ENCODE measurements around the gene SIDT2.

Gene SIDT2

GRCh38 chr11:117222991-117223740 lies 44.6 kb downstream of the SIDT2 start:
- DNase-seq (ENCODE audit: low read depth) = no peak

- no peak for DNase-seq (ENCODE audit: low read depth)
Observed at GRCh38 chr11:117223741-117224689, 45.5 kb downstream of the SIDT2 start.

- DNase-seq (ENCODE audit: low read depth) = no peak
Observed at GRCh38 chr11:117225553-117226170, 47.1 kb downstream of the SIDT2 start.

- DNase-seq (ENCODE audit: low read depth) = no peak
Observed at GRCh38 chr11:117226388-117227385, 48.1 kb downstream of the SIDT2 start.

GRCh38 chr11:117228091-117228490 lies 49.5 kb downstream of the SIDT2 start:
- no peak for DNase-seq (ENCODE audit: low read depth)

- DNase-seq (ENCODE audit: low read depth) = no peak
Observed at GRCh38 chr11:117229411-117229810, 50.9 kb downstream of the SIDT2 start.

- DNase-seq (ENCODE audit: low read depth) = no peak
Observed at GRCh38 chr11:117229931-117230285, 51.4 kb downstream of the SIDT2 start.

GRCh38 chr11:117230286-117230961 lies 51.9 kb downstream of the SIDT2 start:
- DNase-seq (ENCODE audit: low read depth) = peak; percentile 12

- DNase-seq (ENCODE audit: low read depth) = no peak
Observed at GRCh38 chr11:117230999-117231841, 52.7 kb downstream of the SIDT2 start.

GRCh38 chr11:117231842-117232091 lies 53.2 kb downstream of the SIDT2 start, which contains the start of gene PCSK7:
Gene PCSK7, minus strand, starts transcription at chr11:117232073. Its CDS starts 2,229 bp downstream, at chr11:117229844.
- no peak for DNase-seq (ENCODE audit: low read depth)

GRCh38 chr11:117232092-117232878 lies 53.7 kb downstream of the SIDT2 start, which contains the start of gene RNF214:
Gene RNF214, plus strand, starts transcription at chr11:117232671. Its CDS starts 1,602 bp downstream, at chr11:117234273.
- peak; percentile 51 for DNase-seq (ENCODE audit: low read depth)

- no peak for DNase-seq (ENCODE audit: low read depth)
Observed at GRCh38 chr11:117232911-117233409, 54.4 kb downstream of the SIDT2 start.

GRCh38 chr11:117238221-117238620 lies 59.7 kb downstream of the SIDT2 start:
- DNase-seq (ENCODE audit: low read depth) = no peak

GRCh38 chr11:117239295-117239694 lies 60.8 kb downstream of the SIDT2 start:
- DNase-seq (ENCODE audit: low read depth) = no peak
